ENCODE data around the gene FAM118B. TPM values are rescaled to one million over a fixed set of nuclear protein-coding genes. Genes with fewer than 3 reads are reported as not detected.

The FAM118B gene
- total RNA-seq, 1 donor from 2014 or later, result 28.3 TPM

DNA sequence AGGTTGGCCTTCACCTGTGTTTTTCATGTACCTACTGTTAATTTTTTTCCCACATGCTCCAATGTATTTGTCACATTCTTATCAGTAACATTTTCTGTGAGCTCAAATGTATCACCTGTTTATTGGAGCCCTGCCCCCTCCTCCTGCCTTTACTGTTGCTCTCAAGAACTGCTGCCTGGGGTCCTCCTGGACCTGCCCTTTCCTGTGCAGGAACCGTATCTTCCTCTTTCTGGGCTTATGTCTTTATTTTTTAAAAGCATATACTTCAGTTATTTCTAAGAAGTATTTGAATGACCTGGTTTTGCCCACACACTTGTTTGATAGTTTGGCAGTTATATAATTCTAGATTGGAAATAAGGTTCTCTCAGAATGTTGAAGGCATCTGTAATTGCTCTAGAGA lies 5.9 kb downstream of the FAM118B start:
- Mint-ChIP-seq H3K9me3 (ENCODE audit: unreplicated experiment) (no peaks in the 10 kb centered on the region), H3K27me3 (ENCODE audit: low read depth, unreplicated experiment) (no peaks in the 10 kb centered on the region), H3K4me3 (ENCODE audit: unreplicated experiment) (no peak overlapping the region), H3K36me3 (ENCODE audit: low read depth, unreplicated experiment) (no peaks in the 10 kb centered on the region), H3K27ac (ENCODE audit: unreplicated experiment) (no peak overlapping the region), H3K4me1 (ENCODE audit: low read depth, unreplicated experiment) (peaks cover 6% of the 10 kb centered on the region)
- FAIRE-seq, result no peak
- Histone ChIP-seq H3K4me3 (ENCODE audit: insufficient read depth, low read depth, low read length) (no peak overlapping the region), H3K9me3 (ENCODE audit: insufficient read depth, low read depth, low read length) (no peaks in the 10 kb centered on the region), H2AFZ (ENCODE audit: low read depth, low read length) (no peak overlapping the region), H3K79me2 (ENCODE audit: insufficient read depth, low read length) (peaks cover 95% of the 10 kb centered on the region), H3K27me3 (ENCODE audit: insufficient read depth, low read length) (no peaks in the 10 kb centered on the region), H4K20me1 (ENCODE audit: insufficient read depth, low read length) (peaks cover 85% of the 10 kb centered on the region), H3K4me1 (ENCODE audit: insufficient read depth, low read length) (peaks cover 7% of the 10 kb centered on the region), H3K36me3 (ENCODE audit: insufficient read depth, low read length) (no peaks in the 10 kb centered on the region), H3K4me2 (ENCODE audit: low read length) (no peak overlapping the region), H3K27ac (ENCODE audit: low read depth, low read length) (no peak overlapping the region), H3K9ac (ENCODE audit: low read length) (no peak overlapping the region)
- TF ChIP-seq EZH2 (IDR thresholded peaks at IDR 0.05; ENCODE audit: insufficient read depth, low read length), result no peak
- TF ChIP-seq, protein P1, sequence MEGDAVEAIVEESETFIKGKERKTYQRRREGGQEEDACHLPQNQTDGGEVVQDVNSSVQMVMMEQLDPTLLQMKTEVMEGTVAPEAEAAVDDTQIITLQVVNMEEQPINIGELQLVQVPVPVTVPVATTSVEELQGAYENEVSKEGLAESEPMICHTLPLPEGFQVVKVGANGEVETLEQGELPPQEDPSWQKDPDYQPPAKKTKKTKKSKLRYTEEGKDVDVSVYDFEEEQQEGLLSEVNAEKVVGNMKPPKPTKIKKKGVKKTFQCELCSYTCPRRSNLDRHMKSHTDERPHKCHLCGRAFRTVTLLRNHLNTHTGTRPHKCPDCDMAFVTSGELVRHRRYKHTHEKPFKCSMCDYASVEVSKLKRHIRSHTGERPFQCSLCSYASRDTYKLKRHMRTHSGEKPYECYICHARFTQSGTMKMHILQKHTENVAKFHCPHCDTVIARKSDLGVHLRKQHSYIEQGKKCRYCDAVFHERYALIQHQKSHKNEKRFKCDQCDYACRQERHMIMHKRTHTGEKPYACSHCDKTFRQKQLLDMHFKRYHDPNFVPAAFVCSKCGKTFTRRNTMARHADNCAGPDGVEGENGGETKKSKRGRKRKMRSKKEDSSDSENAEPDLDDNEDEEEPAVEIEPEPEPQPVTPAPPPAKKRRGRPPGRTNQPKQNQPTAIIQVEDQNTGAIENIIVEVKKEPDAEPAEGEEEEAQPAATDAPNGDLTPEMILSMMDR (IDR thresholded peaks at IDR 0.05; ENCODE audit: insufficient read depth, low read depth, low read length), result no peak
- no peak for DNase-seq (ENCODE audit: low read depth)

DNA sequence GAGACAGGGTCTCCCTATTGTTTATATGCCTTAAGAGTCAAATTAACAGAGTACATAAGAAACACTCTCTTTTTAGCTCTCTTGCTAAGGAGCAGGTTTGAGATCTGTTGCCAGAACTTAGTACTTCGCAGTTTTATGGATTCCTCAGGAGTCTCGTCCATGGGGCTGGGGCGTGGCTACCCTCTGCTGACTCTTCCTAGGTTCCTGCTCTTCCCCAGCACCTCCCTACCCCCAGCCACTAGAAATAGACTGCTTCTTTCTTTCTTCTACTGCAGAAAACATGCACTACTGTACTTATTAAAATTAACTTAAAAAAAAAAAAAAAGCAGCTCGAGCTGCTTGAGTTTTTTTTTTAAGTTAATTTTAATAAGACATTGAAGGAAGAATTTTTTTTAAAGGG lies 8.0 kb downstream of the FAM118B start:
- Histone ChIP-seq H3K27me3 (ENCODE audit: insufficient read depth, low read length) (no peaks in the 10 kb centered on the region), H4K20me1 (ENCODE audit: insufficient read depth, low read length) (peaks cover 85% of the 10 kb centered on the region), H3K4me3 (ENCODE audit: insufficient read depth, low read depth, low read length) (no peak overlapping the region), H3K36me3 (ENCODE audit: insufficient read depth, low read length) (no peaks in the 10 kb centered on the region), H2AFZ (ENCODE audit: low read depth, low read length) (no peak overlapping the region), H3K27ac (ENCODE audit: low read depth, low read length) (no peak overlapping the region), H3K4me2 (ENCODE audit: low read length) (no peak overlapping the region), H3K9me3 (ENCODE audit: insufficient read depth, low read depth, low read length) (no peaks in the 10 kb centered on the region), H3K4me1 (ENCODE audit: insufficient read depth, low read length) (no peaks in the 10 kb centered on the region), H3K9ac (ENCODE audit: low read length) (no peak overlapping the region), H3K79me2 (ENCODE audit: insufficient read depth, low read length) (peaks cover 96% of the 10 kb centered on the region)
- TF ChIP-seq, protein P1 (IDR thresholded peaks at IDR 0.05; ENCODE audit: insufficient read depth, low read depth, low read length), result no peak
- TF ChIP-seq EZH2 (IDR thresholded peaks at IDR 0.05; ENCODE audit: insufficient read depth, low read length), result no peak
- Mint-ChIP-seq H3K27ac (ENCODE audit: unreplicated experiment) (no peak overlapping the region), H3K9me3 (ENCODE audit: unreplicated experiment) (no peaks in the 10 kb centered on the region), H3K4me3 (ENCODE audit: unreplicated experiment) (no peak overlapping the region), H3K4me1 (ENCODE audit: low read depth, unreplicated experiment) (peaks cover 6% of the 10 kb centered on the region), H3K36me3 (ENCODE audit: low read depth, unreplicated experiment) (peaks cover 2% of the 10 kb centered on the region), H3K27me3 (ENCODE audit: low read depth, unreplicated experiment) (no peaks in the 10 kb centered on the region)
- FAIRE-seq (no peak), DNase-seq (ENCODE audit: low read depth) (no peak)

DNA sequence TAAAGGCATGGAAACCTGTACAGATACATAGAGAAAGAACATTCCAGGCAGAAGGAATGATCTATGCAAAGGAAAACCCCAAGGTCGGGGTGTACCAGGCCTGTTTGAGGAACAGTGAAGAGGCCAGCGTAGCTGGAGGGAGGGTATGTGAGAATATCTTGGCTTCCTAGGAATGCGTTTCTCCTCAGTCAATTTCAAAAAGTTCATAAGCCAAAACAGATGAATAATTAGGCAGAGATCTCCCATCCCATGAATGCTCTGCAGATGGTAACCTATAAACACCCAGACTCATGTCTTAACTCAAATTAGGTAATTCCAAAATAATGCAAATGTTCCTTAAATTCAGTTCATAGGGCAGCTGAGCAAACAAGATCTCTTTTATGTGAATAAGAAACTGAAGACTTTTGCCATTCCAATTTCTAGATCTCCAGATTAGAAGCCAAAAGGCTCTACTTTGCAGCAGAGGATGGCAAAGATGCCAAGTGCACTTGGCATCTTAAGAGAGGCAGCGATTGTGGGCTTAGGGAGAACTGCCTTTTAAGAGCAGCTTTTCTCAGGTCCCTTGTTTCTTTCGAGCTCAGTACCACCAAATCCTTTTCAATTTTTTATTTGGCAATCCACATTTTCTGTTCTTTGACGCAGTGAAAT lies 13.2 kb downstream of the FAM118B start:
- Histone ChIP-seq H3K4me2 (ENCODE audit: low read length) (no peak overlapping the region), H3K36me3 (ENCODE audit: insufficient read depth, low read length) (no peaks in the 10 kb centered on the region), H4K20me1 (ENCODE audit: insufficient read depth, low read length) (peaks cover 72% of the 10 kb centered on the region), H3K27me3 (ENCODE audit: insufficient read depth, low read length) (no peaks in the 10 kb centered on the region), H3K9ac (ENCODE audit: low read length) (no peak overlapping the region), H3K27ac (ENCODE audit: low read depth, low read length) (no peak overlapping the region), H3K79me2 (ENCODE audit: insufficient read depth, low read length) (peaks cover 67% of the 10 kb centered on the region), H3K4me1 (ENCODE audit: insufficient read depth, low read length) (no peaks in the 10 kb centered on the region), H3K9me3 (ENCODE audit: insufficient read depth, low read depth, low read length) (no peaks in the 10 kb centered on the region), H2AFZ (ENCODE audit: low read depth, low read length) (no peak overlapping the region), H3K4me3 (ENCODE audit: insufficient read depth, low read depth, low read length) (no peak overlapping the region)
- Mint-ChIP-seq H3K4me3 (ENCODE audit: unreplicated experiment) (no peak overlapping the region), H3K36me3 (ENCODE audit: low read depth, unreplicated experiment) (peaks cover 2% of the 10 kb centered on the region), H3K9me3 (ENCODE audit: unreplicated experiment) (no peaks in the 10 kb centered on the region), H3K4me1 (ENCODE audit: low read depth, unreplicated experiment) (peaks cover 6% of the 10 kb centered on the region), H3K27ac (ENCODE audit: unreplicated experiment) (no peak overlapping the region), H3K27me3 (ENCODE audit: low read depth, unreplicated experiment) (no peaks in the 10 kb centered on the region)
- no peak for FAIRE-seq
- DNase-seq (ENCODE audit: low read depth), result no peak
- no peak for TF ChIP-seq EZH2 (IDR thresholded peaks at IDR 0.05; ENCODE audit: insufficient read depth, low read length)
- TF ChIP-seq, protein P1 (IDR thresholded peaks at IDR 0.05; ENCODE audit: insufficient read depth, low read depth, low read length), result no peak

Measured in astrocyte (in vitro differentiated cells and primary cell).